HepG2 (cell line): Measurements from ENCODE around the gene CIAO2B. TPM values are rescaled to one million over a fixed set of nuclear protein-coding genes. Genes with fewer than 3 reads are reported as not detected.

Experiments used
- ATF6 ChIP-seq: sonication (generic); formaldehyde crosslinking; conservative IDR thresholded peaks from 2 replicates; pipeline ENCODE4 v1.4.0; 2020; ENCODE audit warnings: missing genetic modification reagents
- KLF6 ChIP-seq: IDR thresholded peaks from 2 replicates; pipeline ENCODE4 v1.8.0; 2016; ENCODE audit warnings: missing biosample characterization, missing genetic modification reagents
- MYC ChIP-seq: sonication (generic); formaldehyde crosslinking; IDR thresholded peaks from 2 replicates; pipeline ENCODE4 v1.9.0; 2021; ENCODE audit warnings: missing genetic modification reagents, borderline replicate concordance
- NR2F1 ChIP-seq, 2 experiments: fragments of 450-650 bp in 1 of 2; formaldehyde crosslinking in 1 of 2; IDR thresholded peaks; 2 replicates each; pipeline versions ENCODE4 v1.5.0 to v1.6.1; 2016 to 2020; ENCODE audit warnings: mild to moderate bottlenecking in 1 of 2, missing compliant biosample characterization in 1 of 2, missing genetic modification reagents in 1 of 2, moderate library complexity in 1 of 2
- RBM22 ChIP-seq: fragments of 200-400 bp; formaldehyde crosslinking; optimal IDR thresholded peaks from 2 replicates; pipeline ENCODE3; 2017; ENCODE audit warnings: mild to moderate bottlenecking, low read length, moderate library complexity
- UBTF ChIP-seq: sonication (generic); formaldehyde crosslinking; IDR thresholded peaks from 2 replicates; pipeline ENCODE4 v1.4.0; 2020; ENCODE audit warnings: mild to moderate bottlenecking, missing genetic modification reagents
- ZFP82 ChIP-seq: sonication (generic); formaldehyde crosslinking; IDR thresholded peaks from 2 replicates; pipeline ENCODE4 v1.5.1; 2020; ENCODE audit warnings: mild to moderate bottlenecking, missing genetic modification reagents, borderline replicate concordance
- ZNF703 ChIP-seq: sonication (generic); formaldehyde crosslinking; IDR thresholded peaks from 2 replicates; pipeline ENCODE4 v1.5.1; 2020; ENCODE audit warnings: missing genetic modification reagents, mild to moderate bottlenecking, moderate library complexity, borderline replicate concordance
- ZSCAN25 ChIP-seq: sonication (generic); formaldehyde crosslinking; IDR thresholded peaks from 2 replicates; pipeline ENCODE4 v1.8.0; 2022; ENCODE audit warnings: mild to moderate bottlenecking, missing genetic modification reagents
- ZZZ3 ChIP-seq: sonication (generic); formaldehyde crosslinking; IDR thresholded peaks from 2 replicates; pipeline ENCODE4 v1.4.0; 2020; ENCODE audit warnings: missing genetic modification reagents, mild to moderate bottlenecking, borderline replicate concordance
- polyA plus RNA-seq, 8 experiments: library from polyadenylated mRNA; depleted of rRNA in 3 of 8; stranded (reverse) in 7 of 8; unstranded in 1 of 8; fragments of >200 nt; fragmentation: Illumina TruSeq in 4 of 8; extraction: Trizol in 4 of 8; gene quantifications; 2 replicates each; pipeline versions ENCODE4 v1.2.1 to v1.2.3, GENCODE V29; 2011 to 2016; ENCODE audit warnings: low read depth in 4 of 8, missing spikeins in 1 of 8, mixed read lengths in 1 of 8; ENCODE audit not compliant: insufficient read depth in 1 of 8
- total RNA-seq, 5 experiments: library from RNA; depleted of rRNA; stranded (reverse); fragments of >200 nt; fragmentation: Illumina TruSeq; extraction: Trizol; gene quantifications; 2 replicates each; pipeline ENCODE4 v1.2.3, GENCODE V29; 2016; ENCODE audit warnings: low read depth in 1 of 5
- TF ChIP-seq, protein P1 (sequence below): sonication (generic); formaldehyde crosslinking; IDR thresholded peaks from one replicate; pipeline ENCODE4 v1.5.1; 2020; ENCODE audit warnings: mild to moderate bottlenecking, missing genetic modification reagents; ENCODE audit errors: not compliant biosample characterization
- TF ChIP-seq, protein P2 (sequence below): sonication (generic); formaldehyde crosslinking; IDR thresholded peaks from 2 replicates; pipeline ENCODE4 v1.4.0; 2020; ENCODE audit warnings: missing genetic modification reagents

The CIAO2B gene
- total and polyA plus RNA-seq, 2 of the 13 experiments (the other 11 are each of a cell fraction or from before 2014, with no cell fraction given), result 157 to 293 TPM

DNA sequence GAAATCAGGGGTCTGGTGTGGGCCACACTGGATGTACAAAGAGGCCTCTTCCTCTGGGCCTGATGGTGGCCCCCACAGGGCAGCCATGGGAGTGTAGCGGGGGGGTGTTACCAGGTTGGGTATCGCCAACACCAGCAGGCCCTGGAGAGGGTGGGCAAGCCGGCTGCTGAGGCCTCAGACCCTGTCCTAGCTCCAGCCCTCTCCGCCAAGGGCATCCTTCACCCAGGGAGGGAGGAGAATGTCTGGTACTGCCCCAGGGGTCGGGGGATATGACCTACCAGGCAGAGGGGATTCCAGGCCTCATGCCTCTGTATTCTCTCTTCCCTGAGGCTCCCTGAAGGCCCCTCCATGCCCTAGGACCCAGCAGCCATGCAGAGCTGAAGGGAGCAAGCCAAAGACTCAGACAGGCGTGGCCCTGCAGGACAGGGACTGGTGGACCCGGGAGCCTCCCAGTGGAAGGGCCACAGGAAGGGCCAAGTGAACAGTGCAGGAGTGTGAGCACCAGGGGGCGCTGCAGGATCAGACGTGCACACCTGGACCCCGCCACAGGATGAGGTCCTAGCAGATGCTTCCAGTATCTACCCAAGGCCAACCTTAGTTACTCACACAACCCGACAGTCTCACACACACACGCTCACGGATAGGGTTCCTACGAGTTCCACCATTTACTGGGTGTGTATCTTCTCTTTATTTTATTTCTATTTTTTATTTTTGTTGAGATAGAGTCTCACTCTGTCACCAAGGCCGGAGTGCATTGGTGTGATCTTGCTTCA lies 43.3 kb upstream of the CIAO2B start (continued):
- TF ChIP-seq ZZZ3 (CRISPR knock-in tag) (peak; percentile 56; the same call in 1 of the 2 replicates), ATF6 (0 out of 2 replicates have a peak, but pooled peaks have one; percentile 91), KLF6 (CRISPR knock-in tag) (no peak), ZFP82 (CRISPR knock-in tag) (no peak), ZNF703 (CRISPR knock-in tag) (no peak), UBTF (peak; percentile 70; the same call in 1 of the 2 replicates), ZSCAN25 (peak; percentile 78), NR2F1 (CRISPR knock-in tag; IDR thresholded peaks at IDR 0.05) (no peak), MYC (CRISPR knock-in tag) (no peak; the same call in 1 of the 2 replicates), RBM22 (no peak)
- TF ChIP-seq, protein P1, sequence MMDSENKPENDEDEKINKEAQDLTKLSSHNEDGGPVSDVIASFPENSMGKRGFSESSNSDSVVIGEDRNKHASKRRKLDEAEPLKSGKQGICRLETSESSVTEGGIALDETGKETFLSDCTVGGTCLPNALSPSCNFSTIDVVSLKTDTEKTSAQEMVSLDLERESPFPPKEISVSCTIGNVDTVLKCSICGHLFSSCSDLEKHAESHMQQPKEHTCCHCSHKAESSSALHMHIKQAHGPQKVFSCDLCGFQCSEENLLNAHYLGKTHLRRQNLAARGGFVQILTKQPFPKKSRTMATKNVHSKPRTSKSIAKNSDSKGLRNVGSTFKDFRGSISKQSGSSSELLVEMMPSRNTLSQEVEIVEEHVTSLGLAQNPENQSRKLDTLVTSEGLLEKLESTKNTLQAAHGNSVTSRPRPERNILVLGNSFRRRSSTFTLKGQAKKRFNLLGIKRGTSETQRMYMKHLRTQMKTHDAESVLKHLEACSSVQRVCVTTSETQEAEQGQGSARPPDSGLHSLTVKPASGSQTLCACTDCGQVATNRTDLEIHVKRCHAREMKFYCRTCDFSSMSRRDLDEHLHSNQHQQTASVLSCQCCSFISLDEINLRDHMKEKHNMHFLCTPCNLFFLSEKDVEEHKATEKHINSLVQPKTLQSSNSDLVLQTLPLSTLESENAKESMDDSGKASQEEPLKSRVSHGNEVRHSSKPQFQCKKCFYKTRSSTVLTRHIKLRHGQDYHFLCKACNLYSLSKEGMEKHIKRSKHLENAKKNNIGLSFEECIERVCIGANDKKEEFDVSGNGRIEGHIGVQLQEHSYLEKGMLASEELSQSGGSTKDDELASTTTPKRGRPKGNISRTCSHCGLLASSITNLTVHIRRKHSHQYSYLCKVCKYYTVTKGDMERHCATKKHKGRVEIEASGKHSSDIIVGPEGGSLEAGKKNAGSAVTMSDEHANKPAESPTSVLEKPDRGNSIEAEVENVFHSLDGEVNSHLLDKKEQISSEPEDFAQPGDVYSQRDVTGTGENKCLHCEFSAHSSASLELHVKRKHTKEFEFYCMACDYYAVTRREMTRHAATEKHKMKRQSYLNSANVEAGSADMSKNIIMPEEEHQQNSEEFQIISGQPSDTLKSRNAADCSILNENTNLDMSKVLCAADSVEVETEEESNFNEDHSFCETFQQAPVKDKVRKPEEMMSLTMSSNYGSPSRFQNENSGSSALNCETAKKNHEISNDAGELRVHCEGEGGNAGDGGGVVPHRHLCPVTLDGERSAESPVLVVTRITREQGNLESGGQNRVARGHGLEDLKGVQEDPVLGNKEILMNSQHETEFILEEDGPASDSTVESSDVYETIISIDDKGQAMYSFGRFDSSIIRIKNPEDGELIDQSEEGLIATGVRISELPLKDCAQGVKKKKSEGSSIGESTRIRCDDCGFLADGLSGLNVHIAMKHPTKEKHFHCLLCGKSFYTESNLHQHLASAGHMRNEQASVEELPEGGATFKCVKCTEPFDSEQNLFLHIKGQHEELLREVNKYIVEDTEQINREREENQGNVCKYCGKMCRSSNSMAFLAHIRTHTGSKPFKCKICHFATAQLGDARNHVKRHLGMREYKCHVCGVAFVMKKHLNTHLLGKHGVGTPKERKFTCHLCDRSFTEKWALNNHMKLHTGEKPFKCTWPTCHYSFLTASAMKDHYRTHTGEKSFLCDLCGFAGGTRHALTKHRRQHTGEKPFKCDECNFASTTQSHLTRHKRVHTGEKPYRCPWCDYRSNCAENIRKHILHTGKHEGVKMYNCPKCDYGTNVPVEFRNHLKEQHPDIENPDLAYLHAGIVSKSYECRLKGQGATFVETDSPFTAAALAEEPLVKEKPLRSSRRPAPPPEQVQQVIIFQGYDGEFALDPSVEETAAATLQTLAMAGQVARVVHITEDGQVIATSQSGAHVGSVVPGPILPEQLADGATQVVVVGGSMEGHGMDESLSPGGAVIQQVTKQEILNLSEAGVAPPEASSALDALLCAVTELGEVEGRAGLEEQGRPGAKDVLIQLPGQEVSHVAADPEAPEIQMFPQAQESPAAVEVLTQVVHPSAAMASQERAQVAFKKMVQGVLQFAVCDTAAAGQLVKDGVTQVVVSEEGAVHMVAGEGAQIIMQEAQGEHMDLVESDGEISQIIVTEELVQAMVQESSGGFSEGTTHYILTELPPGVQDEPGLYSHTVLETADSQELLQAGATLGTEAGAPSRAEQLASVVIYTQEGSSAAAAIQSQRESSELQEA (CRISPR knock-in tag), result peak; percentile 52
- TF ChIP-seq, protein P2, sequence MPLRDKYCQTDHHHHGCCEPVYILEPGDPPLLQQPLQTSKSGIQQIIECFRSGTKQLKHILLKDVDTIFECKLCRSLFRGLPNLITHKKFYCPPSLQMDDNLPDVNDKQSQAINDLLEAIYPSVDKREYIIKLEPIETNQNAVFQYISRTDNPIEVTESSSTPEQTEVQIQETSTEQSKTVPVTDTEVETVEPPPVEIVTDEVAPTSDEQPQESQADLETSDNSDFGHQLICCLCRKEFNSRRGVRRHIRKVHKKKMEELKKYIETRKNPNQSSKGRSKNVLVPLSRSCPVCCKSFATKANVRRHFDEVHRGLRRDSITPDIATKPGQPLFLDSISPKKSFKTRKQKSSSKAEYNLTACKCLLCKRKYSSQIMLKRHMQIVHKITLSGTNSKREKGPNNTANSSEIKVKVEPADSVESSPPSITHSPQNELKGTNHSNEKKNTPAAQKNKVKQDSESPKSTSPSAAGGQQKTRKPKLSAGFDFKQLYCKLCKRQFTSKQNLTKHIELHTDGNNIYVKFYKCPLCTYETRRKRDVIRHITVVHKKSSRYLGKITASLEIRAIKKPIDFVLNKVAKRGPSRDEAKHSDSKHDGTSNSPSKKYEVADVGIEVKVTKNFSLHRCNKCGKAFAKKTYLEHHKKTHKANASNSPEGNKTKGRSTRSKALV (CRISPR knock-in tag), result no peak
